Measurements from ENCODE around the gene FAM120AOS.

FAM120AOS gene

GRCh38 chr9:93434056-93434455, 19.3 kb downstream of the FAM120AOS start:
- DNase-seq (ENCODE audit: low read depth), result no peak
- no peak overlapping the region for H3K4me3 ChIP-seq (replicated peaks; ENCODE audit: low read depth, low read length)
- no peak for TF ChIP-seq CTCF (IDR thresholded peaks at IDR 0.05; ENCODE audit: low read length, missing control alignments)

- TF ChIP-seq CTCF (IDR thresholded peaks at IDR 0.05; ENCODE audit: low read length, missing control alignments), result no peak
- no peak overlapping the region for H3K4me3 ChIP-seq (replicated peaks; ENCODE audit: low read depth, low read length)
Observed at GRCh38 chr9:93432964-93433363, 20.4 kb downstream of the FAM120AOS start.

GRCh38 chr9:93431539-93432105, 21.8 kb downstream of the FAM120AOS start:
- TF ChIP-seq CTCF (IDR thresholded peaks at IDR 0.05; ENCODE audit: low read length, missing control alignments), result no peak
- no peak overlapping the region for H3K4me3 ChIP-seq (replicated peaks; ENCODE audit: low read depth, low read length)
- DNase-seq (ENCODE audit: low read depth), result no peak

More at GRCh38 chr9:93432964-93433363, 20.4 kb downstream of the FAM120AOS start:
- no peak for DNase-seq (ENCODE audit: low read depth)

- no peak for DNase-seq (ENCODE audit: low read depth)
Observed at GRCh38 chr9:93427655-93428379, 25.6 kb downstream of the FAM120AOS start.

GRCh38 chr9:93422977-93423616, 30.3 kb downstream of the FAM120AOS start:
- H3K4me3 ChIP-seq (replicated peaks; ENCODE audit: low read depth, low read length), result no peak overlapping the region
- DNase-seq (ENCODE audit: low read depth), result no peak
- no peak for TF ChIP-seq CTCF (IDR thresholded peaks at IDR 0.05; ENCODE audit: low read length, missing control alignments)

More at GRCh38 chr9:93427655-93428379, 25.6 kb downstream of the FAM120AOS start:
- peak; percentile 18 for TF ChIP-seq CTCF (IDR thresholded peaks at IDR 0.05; ENCODE audit: low read length, missing control alignments)
- H3K4me3 ChIP-seq (replicated peaks; ENCODE audit: low read depth, low read length), result no peak overlapping the region

- no peak overlapping the region for H3K4me3 ChIP-seq (replicated peaks; ENCODE audit: low read depth, low read length)
- DNase-seq (ENCODE audit: low read depth), result no peak
- TF ChIP-seq CTCF (IDR thresholded peaks at IDR 0.05; ENCODE audit: low read length, missing control alignments), result no peak
Observed at GRCh38 chr9:93419023-93419422, 34.4 kb downstream of the FAM120AOS start.
